Stomach (tissue), 9 donors: ENCODE measurements around the gene MTMR10. TPM values are rescaled to one million over a fixed set of nuclear protein-coding genes. Genes with fewer than 3 reads are reported as not detected.

Experiments
- DNase-seq, 2 donors: peaks; one replicate each; pipeline versions ENCODE4 v3.0.0 to v3.0.0-alpha.2; 2013 to 2019
- H3K27ac ChIP-seq, 5 donors: fragments of 200-600 bp in 4 of 5; sonication (generic) in 4 of 5; one replicate each; pipeline ENCODE4 v1.5.1; 2013 to 2019; ENCODE audit warnings: mild to moderate bottlenecking in 1 of 5, moderate library complexity in 1 of 5
- H3K27me3 ChIP-seq, 3 donors: fragments of 200-600 bp; sonication (generic); one replicate each; pipeline ENCODE4 v1.5.1; 2017 to 2019; ENCODE audit warnings: mixed run types in 1 of 3
- H3K36me3 ChIP-seq, 4 donors: fragments of 200-600 bp; sonication (generic); 1 replicate in 3 of 4; 2 replicates in 1 of 4; pipeline ENCODE4 v1.5.1; 2016 to 2019
- H3K4me1 ChIP-seq, 4 donors: fragments of 200-600 bp; sonication (generic); one replicate each; pipeline ENCODE4 v1.5.1; 2016 to 2019
- H3K4me3 ChIP-seq, 4 donors: fragments of 200-600 bp; sonication (generic) in 3 of 4; one replicate each; pipeline ENCODE4 v1.5.1; 2016 to 2019; ENCODE audit warnings: mild to moderate bottlenecking in 1 of 4
- H3K9me3 ChIP-seq, 4 donors: fragments of 200-600 bp; sonication (generic); one replicate each; pipeline ENCODE4 v1.5.1; 2016 to 2019
- CTCF ChIP-seq, 7 experiments: fragments of 450-650 bp in 4 of 7; fragments of 200-600 bp in 3 of 7; sonication (generic) in 3 of 7; IDR thresholded peaks; one replicate each; pipeline ENCODE4 v1.5.1; 2016 to 2019; ENCODE audit warnings: antibody characterized with exemption in 7 of 7, control low read depth in 2 of 7, mild to moderate bottlenecking in 1 of 7
- EP300 ChIP-seq: sonication (generic); formaldehyde crosslinking; IDR thresholded peaks from one replicate; pipeline ENCODE4 v1.6.1; 2017; ENCODE audit warnings: antibody characterized with exemption
- POLR2A ChIP-seq, 4 donors: fragments of 450-650 bp; IDR thresholded peaks; one replicate each; pipeline ENCODE4 v1.6.1; 2016; ENCODE audit warnings: antibody characterized with exemption in 4 of 4, control low read depth in 2 of 4, mild to moderate bottlenecking in 1 of 4, moderate library complexity in 1 of 4
- POLR2AphosphoS5 ChIP-seq, 3 donors: sonication (generic); formaldehyde crosslinking; IDR thresholded peaks; one replicate each; pipeline ENCODE4 v1.6.1; 2016; ENCODE audit warnings: antibody characterized with exemption in 3 of 3
- WGBS, 5 donors: extraction: QIAGEN DNeasy Blood & Tissue Kit in 3 of 5; methylation state at CpG; one replicate each; pipeline versions ENCODE4 v1.1.5 to v1.1.7; 2013 to 2018; 5-methylcytosine and 5-hydroxymethylcytosine counted together
- intact Hi-C: fragments of 100-400 bp; cut with DNase I; formaldehyde crosslinking; loops from one replicate; pipeline ENCODE4 v1.15.1; 2023; ENCODE audit warnings: low total_unique reads
- polyA plus RNA-seq, 3 donors: library from polyadenylated mRNA; stranded (reverse); fragments of 200-250 nt; gene quantifications; one replicate each; pipeline ENCODE4 v1.2.3, GENCODE V29; 2013
- total RNA-seq, 5 donors: library from RNA; depleted of rRNA; stranded (reverse); fragments of >200 nt; gene quantifications; one replicate each; pipeline versions ENCODE4 v1.1.0 to v1.2.3, GENCODE V29; 2014 to 2016
- donor health status: healthy with polysubstance abuse.
- donor health status: Bipolar disorder and iron deficiency.
- donor health status: healthy.

MTMR10 gene
- total and polyA plus RNA-seq, 8 donors = 4.9 to 118 (median 26.5) TPM

GRCh38 chr15:30992249-30992864 lies 929 bp upstream of the MTMR10 start:
- H3K27ac ChIP-seq = peak overlapping the region; percentile 91 to 100 (median 97)
- no peaks in the 10 kb centered on the region for H3K27me3 ChIP-seq
- peaks cover 14 to 39% (median 31%) of the 10 kb centered on the region in 4 donors for H3K4me1 ChIP-seq
- TF ChIP-seq POLR2A (IDR thresholded peaks at IDR 0.05) (no peak), POLR2AphosphoS5 (IDR thresholded peaks at IDR 0.05) (no peak), EP300 (no peak), CTCF (IDR thresholded peaks at IDR 0.05) (no peak)
- no peaks in the 10 kb centered on the region for H3K36me3 ChIP-seq
- no peaks in the 10 kb centered on the region for H3K9me3 ChIP-seq
- H3K4me3 ChIP-seq = peak overlapping the region; percentile 74 to 96 (median 89)
- intact Hi-C loops = no loop called here
- WGBS, 5 donors = 71 to 77% (median 73%) methylated on average over 7 of the region's 7 CpGs
- peak in 1 of 2 donors; percentile 23 for DNase-seq

GRCh38 chr15:30990446-30991254 lies 778 bp downstream of the MTMR10 start:
- WGBS, 5 donors = 2 to 3% (median 2%) methylated on average over 24 of the region's 24 CpGs

GRCh38 chr15:30990036-30990435 lies 1.4 kb downstream of the MTMR10 start:
- peak in 1 of 2 donors; percentile 36 for DNase-seq
- intact Hi-C loops = no loop called here
- TF ChIP-seq CTCF (IDR thresholded peaks at IDR 0.05) = no peak
- Histone ChIP-seq H3K27ac (peak overlapping the region; percentile 8 to 97 (median 94)), H3K4me1 (peaks cover 23 to 61% (median 46%) of the 10 kb centered on the region in 4 donors), H3K9me3 (no peaks in the 10 kb centered on the region), H3K27me3 (no peaks in the 10 kb centered on the region), H3K4me3 (peak overlapping the region; percentile 74 to 96 (median 89)), H3K36me3 (peaks cover 0 to 18% (median 14%) of the 10 kb centered on the region in 4 donors)
- WGBS, 5 donors = 38 to 58% (median 44%) methylated on average over 2 of the region's 2 CpGs

More at GRCh38 chr15:30990446-30991254, 778 bp downstream of the MTMR10 start:
- intact Hi-C loops = no loop called here
- H3K27me3 ChIP-seq = no peaks in the 10 kb centered on the region
- no peak for TF ChIP-seq EP300
- no peak for TF ChIP-seq CTCF (IDR thresholded peaks at IDR 0.05)
- TF ChIP-seq POLR2A (IDR thresholded peaks at IDR 0.05) = no peak
- TF ChIP-seq POLR2AphosphoS5 (IDR thresholded peaks at IDR 0.05) = no peak
- H3K27ac ChIP-seq = peak overlapping the region; percentile 91 to 100 (median 97)
- DNase-seq = peak in 1 of 2 donors; percentile 18
- H3K36me3 ChIP-seq = peaks cover 0 to 15% (median 9%) of the 10 kb centered on the region in 4 donors
- no peaks in the 10 kb centered on the region for H3K9me3 ChIP-seq
- peaks cover 16 to 55% (median 40%) of the 10 kb centered on the region in 4 donors for H3K4me1 ChIP-seq
- H3K4me3 ChIP-seq = peak overlapping the region; percentile 74 to 96 (median 89)

- intact Hi-C loops = no loop called here
- H3K36me3 ChIP-seq = peaks cover 0 to 46% (median 32%) of the 10 kb centered on the region in 4 donors
- H3K9me3 ChIP-seq = no peaks in the 10 kb centered on the region
- no peak for TF ChIP-seq POLR2A (IDR thresholded peaks at IDR 0.05)
- no peak for TF ChIP-seq POLR2AphosphoS5 (IDR thresholded peaks at IDR 0.05)
- TF ChIP-seq CTCF (IDR thresholded peaks at IDR 0.05) = no peak
- TF ChIP-seq EP300 = no peak
- DNase-seq = peak in 1 of 2 donors; percentile 24
- peak overlapping the region in 4 of 5 donors; percentile 23 to 49 (median 32) for H3K27ac ChIP-seq
- WGBS, 5 donors = 22 to 42% (median 34%) methylated on average over 3 of the region's 3 CpGs
- no peaks in the 10 kb centered on the region for H3K27me3 ChIP-seq
- peaks cover 32 to 87% (median 61%) of the 10 kb centered on the region in 4 donors for H3K4me1 ChIP-seq
- H3K4me3 ChIP-seq = peak overlapping the region in 1 of 4 donors; percentile 9
Measured at GRCh38 chr15:30985081-30985531, 6.3 kb downstream of the MTMR10 start.
